ENCODE measurements around the gene TBX4.
"Not testable (repeated sequence)": the region's sequence is repeated elsewhere in the genome, so short reads cannot be mapped to it uniquely, and the experiment has no call there.

The TBX4 gene

DNA sequence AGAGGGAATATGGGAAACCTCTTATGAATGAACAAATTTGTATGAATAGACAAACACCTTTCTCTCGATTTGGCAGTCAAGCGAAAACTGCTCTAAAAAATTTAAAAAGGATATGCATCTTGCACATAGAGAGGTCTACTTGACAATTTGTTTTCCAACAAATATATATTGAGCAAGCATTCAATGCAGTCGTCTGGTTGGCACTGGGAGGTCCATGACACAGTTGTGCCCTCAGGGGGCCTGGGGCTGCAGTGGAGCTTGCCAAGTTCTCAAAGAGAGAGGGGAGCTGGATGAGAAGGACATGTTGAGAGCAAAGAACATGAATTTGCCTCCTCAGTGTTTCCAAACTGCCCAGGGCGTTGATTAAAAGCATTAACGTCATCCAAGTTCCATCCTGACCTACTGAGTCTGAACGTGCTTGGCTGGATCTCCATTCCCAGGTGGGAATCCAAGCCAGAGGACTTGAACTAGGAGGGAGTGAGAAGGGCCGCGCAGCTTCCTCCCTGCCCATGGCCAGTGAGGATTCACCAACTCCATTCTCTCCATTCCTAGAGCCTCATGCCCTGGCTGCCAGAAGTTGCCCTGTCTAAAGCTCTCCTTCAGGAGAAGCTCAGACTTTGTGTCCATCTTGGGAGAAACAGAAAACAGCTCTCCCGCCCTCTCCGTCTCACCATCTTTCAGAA is 28.1 kb upstream of the TBX4 start:
- no peaks in the 10 kb centered on the region for H3K9me3 ChIP-seq (ENCODE audit: low read length)
- H3K27me3 ChIP-seq (ENCODE audit: control insufficient read depth in 1 of 2, insufficient read depth in 2 of 2, low read length in 2 of 2): peaks cover 0 to 18% of the 10 kb centered on the region in 2 donors

GRCh38 chr17:61425682-61426481 is 26.3 kb upstream of the TBX4 start:
- H3K9ac ChIP-seq (ENCODE audit: low read length): no peak overlapping the region
- peaks cover 0 to 18% of the 10 kb centered on the region in 2 donors for H3K27me3 ChIP-seq (ENCODE audit: control insufficient read depth in 1 of 2, insufficient read depth in 2 of 2, low read length in 2 of 2)
- no peaks in the 10 kb centered on the region for H3K4me1 ChIP-seq (ENCODE audit: insufficient read depth, low read length)
- H3K27ac ChIP-seq (ENCODE audit: low read depth, low read length): no peak overlapping the region
- no peak overlapping the region for H3K4me3 ChIP-seq (ENCODE audit: low read depth in 1 of 2, low read length in 2 of 2)
- no peaks in the 10 kb centered on the region for H3K9me3 ChIP-seq (ENCODE audit: low read length)
- H3K36me3 ChIP-seq (ENCODE audit: insufficient read depth, low read length): no peaks in the 10 kb centered on the region

More for the DNA sequence above, 28.1 kb upstream of the TBX4 start:
- Histone ChIP-seq H3K4me1 (ENCODE audit: insufficient read depth, low read length) (no peaks in the 10 kb centered on the region), H3K27ac (ENCODE audit: low read depth, low read length) (no peak overlapping the region), H3K36me3 (ENCODE audit: insufficient read depth, low read length) (no peaks in the 10 kb centered on the region), H3K9ac (ENCODE audit: low read length) (no peak overlapping the region), H3K4me3 (ENCODE audit: low read depth in 1 of 2, low read length in 2 of 2) (no peak overlapping the region)

DNA sequence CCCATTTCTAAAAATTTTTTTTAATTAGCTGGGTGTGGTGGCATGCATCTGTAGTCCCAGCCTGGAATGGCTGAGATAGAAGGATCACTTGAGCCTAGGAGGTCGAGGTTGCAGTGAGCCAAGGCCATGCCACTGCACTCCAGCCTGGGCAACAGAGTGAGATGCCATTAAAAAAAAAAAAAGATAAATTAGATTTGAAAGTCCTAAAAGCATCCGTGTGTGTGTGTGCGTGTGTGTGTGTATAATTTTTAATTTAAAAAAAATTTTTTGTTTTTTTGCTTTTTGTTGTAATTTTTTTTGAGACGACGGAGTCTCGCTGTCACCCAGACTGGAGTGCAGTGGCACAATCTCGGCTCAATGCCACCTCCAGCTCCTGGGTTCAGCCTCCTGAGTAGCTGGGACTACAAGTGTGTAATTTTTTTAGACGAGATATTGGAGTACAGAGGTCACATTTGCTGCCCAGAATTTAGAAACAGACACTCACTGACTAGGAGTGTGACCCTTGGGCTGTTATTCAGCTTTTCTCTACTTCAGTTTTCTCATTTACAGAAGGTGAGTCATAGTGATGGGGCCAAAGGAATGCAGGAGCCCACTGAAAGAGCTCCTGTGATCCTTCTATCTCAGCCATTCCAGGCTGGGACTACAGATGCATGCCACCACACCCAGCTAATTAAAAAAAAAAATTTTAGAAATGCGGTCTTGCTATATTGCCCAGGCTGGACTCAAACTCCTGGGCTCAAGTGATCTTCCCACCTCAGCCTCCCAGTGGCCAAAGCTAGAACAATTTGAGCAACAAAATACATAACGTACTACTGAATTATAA is 25.5 kb upstream of the TBX4 start:
- H3K9ac ChIP-seq (ENCODE audit: low read length): no peak overlapping the region
- no peaks in the 10 kb centered on the region for H3K36me3 ChIP-seq (ENCODE audit: insufficient read depth, low read length)
- H3K4me1 ChIP-seq (ENCODE audit: insufficient read depth, low read length): no peaks in the 10 kb centered on the region
- no peak overlapping the region for H3K4me3 ChIP-seq (ENCODE audit: low read depth in 1 of 2, low read length in 2 of 2)
- no peaks in the 10 kb centered on the region for H3K9me3 ChIP-seq (ENCODE audit: low read length)
- no peak overlapping the region for H3K27ac ChIP-seq (ENCODE audit: low read depth, low read length)
- peaks cover 0 to 14% of the 10 kb centered on the region in 2 donors for H3K27me3 ChIP-seq (ENCODE audit: control insufficient read depth in 1 of 2, insufficient read depth in 2 of 2, low read length in 2 of 2)

GRCh38 chr17:61427567-61427966 is 24.7 kb upstream of the TBX4 start:
- no peak overlapping the region for H3K9ac ChIP-seq (ENCODE audit: low read length)
- peaks cover 0 to 8% of the 10 kb centered on the region in 2 donors for H3K27me3 ChIP-seq (ENCODE audit: control insufficient read depth in 1 of 2, insufficient read depth in 2 of 2, low read length in 2 of 2)
- H3K9me3 ChIP-seq (ENCODE audit: low read length): no peaks in the 10 kb centered on the region
- H3K4me1 ChIP-seq (ENCODE audit: insufficient read depth, low read length): no peaks in the 10 kb centered on the region
- no peak overlapping the region for H3K4me3 ChIP-seq (ENCODE audit: low read depth in 1 of 2, low read length in 2 of 2)
- no peaks in the 10 kb centered on the region for H3K36me3 ChIP-seq (ENCODE audit: insufficient read depth, low read length)
- H3K27ac ChIP-seq (ENCODE audit: low read depth, low read length): no peak overlapping the region

- H3K9me3 ChIP-seq (ENCODE audit: low read length): no peaks in the 10 kb centered on the region
- peaks cover 0 to 5% of the 10 kb centered on the region in 2 donors for H3K27me3 ChIP-seq (ENCODE audit: control insufficient read depth in 1 of 2, insufficient read depth in 2 of 2, low read length in 2 of 2)
- H3K36me3 ChIP-seq (ENCODE audit: insufficient read depth, low read length): no peaks in the 10 kb centered on the region
- no peak overlapping the region for H3K27ac ChIP-seq (ENCODE audit: low read depth, low read length)
- H3K4me3 ChIP-seq (ENCODE audit: low read depth in 1 of 2, low read length in 2 of 2): no peak overlapping the region
- H3K9ac ChIP-seq (ENCODE audit: low read length): no peak overlapping the region
- no peaks in the 10 kb centered on the region for H3K4me1 ChIP-seq (ENCODE audit: insufficient read depth, low read length)
Observed at GRCh38 chr17:61429274-61429673, 22.9 kb upstream of the TBX4 start.

DNA sequence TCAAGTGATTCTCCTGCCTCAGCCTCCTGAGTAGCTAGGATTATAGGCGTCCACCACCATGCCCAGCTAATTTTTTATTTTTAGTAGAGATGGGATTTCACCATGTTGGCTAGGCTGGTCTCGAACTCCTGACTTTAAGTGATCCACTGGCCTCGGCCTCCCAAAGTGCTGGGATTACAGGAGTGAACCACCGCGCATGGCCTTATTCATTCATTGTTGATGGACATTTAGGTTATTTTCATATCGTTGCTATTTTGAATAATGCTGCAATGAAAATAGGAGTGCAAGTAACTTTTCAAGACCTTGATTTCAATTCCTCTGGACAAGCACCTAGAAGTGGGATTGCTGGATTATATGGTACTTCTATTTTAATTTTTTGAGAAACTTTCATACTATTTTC is 22.4 kb upstream of the TBX4 start:
- H3K9me3 ChIP-seq (ENCODE audit: low read length); H3K4me1 ChIP-seq (ENCODE audit: insufficient read depth, low read length); H3K4me3 ChIP-seq (ENCODE audit: low read depth in 1 of 2, low read length in 2 of 2); H3K27me3 ChIP-seq (ENCODE audit: control insufficient read depth in 1 of 2, insufficient read depth in 2 of 2, low read length in 2 of 2); H3K27ac ChIP-seq (ENCODE audit: low read depth, low read length); H3K9ac ChIP-seq (ENCODE audit: low read length); H3K36me3 ChIP-seq (ENCODE audit: insufficient read depth, low read length): not testable (repeated sequence)

GRCh38 chr17:61431594-61432311 is 20.5 kb upstream of the TBX4 start:
- H3K27me3 ChIP-seq (ENCODE audit: control insufficient read depth in 1 of 2, insufficient read depth in 2 of 2, low read length in 2 of 2): no peaks in the 10 kb centered on the region
- H3K36me3 ChIP-seq (ENCODE audit: insufficient read depth, low read length): no peaks in the 10 kb centered on the region
- no peaks in the 10 kb centered on the region for H3K9me3 ChIP-seq (ENCODE audit: low read length)
- H3K4me3 ChIP-seq (ENCODE audit: low read depth in 1 of 2, low read length in 2 of 2): no peak overlapping the region
- H3K27ac ChIP-seq (ENCODE audit: low read depth, low read length): no peak overlapping the region
- H3K9ac ChIP-seq (ENCODE audit: low read length): no peak overlapping the region
- H3K4me1 ChIP-seq (ENCODE audit: insufficient read depth, low read length): no peaks in the 10 kb centered on the region

DNA sequence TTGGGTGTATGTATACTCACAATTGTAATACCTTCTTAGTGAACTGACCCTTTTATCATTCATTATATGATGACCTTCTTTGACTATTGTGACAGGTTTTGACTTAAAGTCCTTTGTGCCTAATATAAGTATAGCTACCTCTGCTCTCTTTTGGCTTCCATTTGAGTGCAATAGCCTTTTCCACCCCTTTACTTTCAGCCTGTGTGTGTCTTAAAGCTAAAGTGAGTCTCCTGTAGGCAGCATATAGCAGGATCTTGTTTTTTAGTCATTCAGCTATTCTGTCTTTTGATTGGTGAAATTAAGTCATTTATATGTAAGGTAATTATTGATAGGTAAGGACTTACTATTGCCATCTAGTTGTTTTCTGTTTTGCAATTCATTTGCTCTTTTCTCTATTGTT is 15.9 kb upstream of the TBX4 start:
- Histone ChIP-seq H3K9me3 (ENCODE audit: low read length) (no peaks in the 10 kb centered on the region), H3K4me1 (ENCODE audit: insufficient read depth, low read length) (no peaks in the 10 kb centered on the region), H3K4me3 (ENCODE audit: low read depth in 1 of 2, low read length in 2 of 2) (no peak overlapping the region), H3K9ac (ENCODE audit: low read length) (no peak overlapping the region), H3K27me3 (ENCODE audit: control insufficient read depth in 1 of 2, insufficient read depth in 2 of 2, low read length in 2 of 2) (no peaks in the 10 kb centered on the region), H3K27ac (ENCODE audit: low read depth, low read length) (no peak overlapping the region), H3K36me3 (ENCODE audit: insufficient read depth, low read length) (no peaks in the 10 kb centered on the region)

GRCh38 chr17:61436995-61437704 is 15.1 kb upstream of the TBX4 start:
- Histone ChIP-seq H3K27ac (ENCODE audit: low read depth, low read length) (no peak overlapping the region), H3K9ac (ENCODE audit: low read length) (no peak overlapping the region), H3K36me3 (ENCODE audit: insufficient read depth, low read length) (no peaks in the 10 kb centered on the region), H3K27me3 (ENCODE audit: control insufficient read depth in 1 of 2, insufficient read depth in 2 of 2, low read length in 2 of 2) (no peaks in the 10 kb centered on the region), H3K9me3 (ENCODE audit: low read length) (no peaks in the 10 kb centered on the region), H3K4me3 (ENCODE audit: low read depth in 1 of 2, low read length in 2 of 2) (no peak overlapping the region), H3K4me1 (ENCODE audit: insufficient read depth, low read length) (no peaks in the 10 kb centered on the region)

DNA sequence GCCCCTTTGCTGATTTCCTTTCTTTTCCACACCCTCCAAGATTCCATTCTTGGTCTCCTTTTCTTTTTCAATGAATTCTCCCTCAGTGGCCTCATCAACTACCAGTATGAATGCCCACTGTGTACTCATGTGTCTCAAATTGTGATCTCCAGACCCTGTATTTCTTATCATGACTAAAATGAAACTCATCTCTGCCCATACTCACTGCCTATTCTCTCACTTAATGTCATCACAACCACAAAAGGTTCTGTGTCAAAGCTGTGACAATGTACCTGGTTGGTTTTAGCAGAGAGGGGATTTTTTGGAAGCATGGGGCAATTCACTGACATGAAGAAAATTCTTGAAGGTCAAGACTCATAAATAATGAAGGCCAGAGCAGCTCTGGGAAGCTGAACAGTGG is 11.5 kb upstream of the TBX4 start:
- H3K27me3 ChIP-seq (ENCODE audit: control insufficient read depth in 1 of 2, insufficient read depth in 2 of 2, low read length in 2 of 2): peaks cover 14 to 18% of the 10 kb centered on the region in 2 donors
- H3K9ac ChIP-seq (ENCODE audit: low read length): no peak overlapping the region

More for the DNA sequence above, 11.5 kb upstream of the TBX4 start:
- Histone ChIP-seq H3K4me3 (ENCODE audit: low read depth in 1 of 2, low read length in 2 of 2) (no peak overlapping the region), H3K27ac (ENCODE audit: low read depth, low read length) (no peak overlapping the region), H3K36me3 (ENCODE audit: insufficient read depth, low read length) (no peaks in the 10 kb centered on the region), H3K4me1 (ENCODE audit: insufficient read depth, low read length) (no peaks in the 10 kb centered on the region), H3K9me3 (ENCODE audit: low read length) (no peaks in the 10 kb centered on the region)
